Activated CD8-positive, alpha-beta memory T cell treated with anti-CD3 and anti-CD28 coated beads for 1 hour (primary cell): ENCODE results near the gene GRB7.
"Not testable (repeated sequence)": the region's sequence is repeated elsewhere in the genome, so short reads cannot be mapped to it uniquely, and the experiment has no call there.

Source experiments
- DNase-seq, 2 donors: peaks; one replicate each; pipeline ENCODE4 v3.0.0-alpha.2; 2020; ENCODE audit warnings: low read depth in 1 of 2; ENCODE audit errors: extremely low read depth in 1 of 2

The GRB7 gene

GRCh38 chr17:39750131-39751015 is 12.6 kb downstream of the GRB7 start:
- no peak for DNase-seq

- DNase-seq = no peak
Observed at GRCh38 chr17:39751016-39751543, 13.3 kb downstream of the GRB7 start.

DNA sequence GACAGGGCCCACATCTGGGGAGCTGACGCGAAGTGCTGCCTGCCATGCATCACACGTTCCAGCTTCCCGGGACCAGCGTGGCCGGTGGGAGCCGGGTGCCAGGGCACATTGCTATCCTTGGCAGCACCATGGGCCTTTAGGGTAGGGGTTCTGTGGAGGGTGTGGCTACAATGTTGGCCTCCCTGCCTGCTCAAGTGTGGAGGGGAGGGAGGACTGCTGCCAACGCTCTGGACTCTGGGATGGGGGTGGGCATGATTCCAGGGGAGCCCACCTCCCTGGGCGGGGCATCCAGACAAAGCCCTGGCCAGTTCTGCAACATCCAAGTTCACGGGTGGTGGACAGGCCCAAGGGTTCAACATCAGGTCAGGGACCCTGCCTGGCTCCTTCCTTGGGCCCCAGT is 13.9 kb downstream of the GRB7 start:
- DNase-seq = no peak

DNA sequence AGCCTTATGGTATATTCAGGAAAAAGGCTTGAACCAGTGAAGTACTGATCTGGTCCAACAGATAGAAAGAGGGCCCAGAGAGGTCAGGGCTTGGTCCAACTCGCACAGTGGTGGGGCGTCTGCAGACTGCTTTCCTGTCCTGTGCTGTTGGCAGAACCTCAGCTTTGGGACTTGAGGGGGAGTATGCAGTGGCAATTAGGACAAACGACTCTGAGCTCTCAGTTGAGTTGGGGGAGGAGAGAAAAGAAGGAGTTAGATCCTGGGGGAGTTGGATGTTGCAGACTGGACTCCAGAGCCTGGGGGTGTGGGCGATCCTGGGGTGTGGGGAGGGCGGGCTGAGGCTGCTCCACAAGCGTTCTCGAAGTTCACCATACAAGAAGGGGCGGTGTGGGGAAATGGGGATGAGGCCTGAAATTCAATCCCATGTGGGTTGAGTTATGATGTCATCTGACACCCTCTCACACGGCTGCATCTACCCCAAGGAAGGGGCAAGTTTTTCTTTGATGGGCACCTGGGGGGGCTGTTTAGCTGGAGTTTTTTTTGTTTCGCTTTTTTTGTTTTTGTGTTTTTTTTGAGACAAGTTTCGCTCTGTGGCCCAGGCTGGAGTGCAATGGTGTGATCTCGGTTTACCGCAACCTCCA is 14.6 kb downstream of the GRB7 start:
- no peak for DNase-seq

DNA sequence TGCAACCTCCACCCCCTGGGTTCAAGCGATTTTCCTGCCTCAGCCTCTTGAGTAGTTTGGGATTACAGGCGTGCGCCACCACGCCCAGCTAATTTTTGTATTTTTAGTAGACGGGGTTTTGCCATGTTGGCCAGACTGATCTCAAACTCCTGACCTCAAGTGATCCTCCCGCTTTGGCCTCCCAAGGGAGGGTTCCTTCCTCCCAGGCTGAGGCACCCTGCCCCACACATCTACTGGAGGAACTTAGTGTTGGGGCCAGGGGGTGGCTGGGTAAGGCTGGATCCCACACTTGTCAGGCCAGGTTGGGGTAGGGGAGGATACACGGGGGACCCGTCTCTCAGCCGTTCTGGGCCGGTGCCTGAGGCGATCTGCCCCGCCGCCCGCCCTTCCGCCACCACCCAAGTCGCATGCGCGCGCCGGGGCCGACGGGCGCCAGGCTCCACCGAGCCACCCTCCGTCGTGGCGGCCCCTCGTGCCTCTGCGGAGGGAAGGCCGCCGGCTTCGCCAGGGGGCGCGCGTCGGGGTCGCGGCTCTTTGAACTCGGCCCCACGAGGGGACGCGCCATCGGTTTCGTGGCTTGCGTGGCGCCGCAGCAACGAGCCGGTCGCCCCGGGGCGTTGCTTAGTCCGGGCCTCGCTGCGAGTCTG is 15.9 kb downstream of the GRB7 start:
- DNase-seq = peak in 1 of 2 donors; percentile 61

DNA sequence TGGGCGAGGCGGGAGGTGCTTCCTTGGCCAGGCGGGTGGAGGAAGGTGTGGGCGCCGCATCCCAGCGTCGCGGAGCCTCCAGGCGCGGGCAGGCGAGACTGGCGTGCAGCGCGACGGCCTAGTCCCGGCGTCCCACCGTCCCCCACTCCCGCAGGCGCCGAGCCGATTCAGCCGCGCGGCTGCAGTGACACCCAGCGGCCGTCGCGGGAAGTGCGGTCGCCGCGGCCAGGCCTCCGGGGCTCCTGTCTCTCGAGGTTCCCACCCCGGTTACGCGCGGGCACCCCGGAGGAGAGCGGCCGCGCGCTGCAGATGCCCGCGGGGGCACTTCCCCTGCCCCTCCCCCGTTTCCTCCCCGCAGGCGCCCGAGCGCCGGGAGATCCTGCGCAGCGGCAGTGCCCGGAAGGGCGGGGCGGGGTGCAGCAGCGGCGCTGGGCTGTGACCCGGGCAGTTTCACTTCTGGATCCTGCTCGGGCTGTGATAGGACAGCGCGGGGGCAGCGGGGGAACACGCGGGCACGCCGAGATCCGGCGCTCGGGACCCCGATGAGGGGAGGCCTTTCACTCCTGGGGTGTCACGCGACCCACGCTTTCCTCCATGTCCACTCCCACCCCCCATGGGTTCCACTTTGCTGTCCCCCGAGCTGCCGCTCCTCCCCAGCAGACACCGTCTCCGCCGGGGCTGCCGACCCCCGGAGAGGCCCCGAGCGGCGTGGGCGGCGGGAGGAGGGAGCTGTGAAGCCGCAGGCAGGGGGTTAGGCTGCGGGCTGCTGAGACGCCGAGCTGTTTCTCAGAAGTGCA is 16.6 kb downstream of the GRB7 start:
- DNase-seq = peak; percentile 88 to 96

GRCh38 chr17:39754958-39755553 is 17.3 kb downstream of the GRB7 start:
- no peak for DNase-seq

GRCh38 chr17:39755554-39756379 is 18.0 kb downstream of the GRB7 start:
- DNase-seq = peak in 1 of 2 donors; percentile 45

DNA sequence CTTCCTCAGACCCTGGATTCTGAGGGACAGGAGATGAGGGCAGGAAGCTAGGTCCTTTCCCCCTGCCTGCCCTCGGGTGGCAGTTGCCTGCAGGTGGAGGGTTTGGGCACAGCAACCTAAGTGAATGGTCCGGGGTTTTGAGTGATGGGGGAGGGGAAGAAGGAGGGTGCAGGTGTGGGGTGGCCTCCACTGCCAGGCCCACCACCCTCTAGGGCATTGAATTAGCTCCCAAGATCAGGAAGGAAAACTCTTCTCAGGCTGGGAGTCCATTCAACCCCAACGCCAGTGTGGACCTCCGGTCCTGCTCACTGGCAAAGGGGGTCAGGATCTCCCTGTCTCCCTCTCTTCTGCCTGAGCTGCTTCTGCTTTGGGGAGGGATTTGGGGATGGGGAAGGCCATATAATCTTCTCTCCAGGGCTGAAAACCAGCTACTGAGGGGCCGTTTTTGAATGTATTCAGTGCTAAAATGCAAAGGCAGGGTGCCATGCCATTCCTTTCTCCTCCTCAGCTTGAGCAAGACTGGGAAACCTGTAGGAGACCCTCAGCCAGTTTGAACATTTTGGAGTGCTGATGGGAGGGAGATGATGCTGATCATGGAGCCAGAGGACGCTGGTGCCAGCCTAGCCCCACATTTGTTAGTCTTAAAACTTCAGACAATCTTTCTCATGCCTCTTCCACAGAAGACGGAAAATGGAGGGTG is 18.8 kb downstream of the GRB7 start:
- no peak for DNase-seq

GRCh38 chr17:39757176-39757662 is 19.5 kb downstream of the GRB7 start:
- no peak for DNase-seq

- DNase-seq = peak; percentile 22 to 54
Observed at GRCh38 chr17:39757931-39758873, 20.5 kb downstream of the GRB7 start.

DNA sequence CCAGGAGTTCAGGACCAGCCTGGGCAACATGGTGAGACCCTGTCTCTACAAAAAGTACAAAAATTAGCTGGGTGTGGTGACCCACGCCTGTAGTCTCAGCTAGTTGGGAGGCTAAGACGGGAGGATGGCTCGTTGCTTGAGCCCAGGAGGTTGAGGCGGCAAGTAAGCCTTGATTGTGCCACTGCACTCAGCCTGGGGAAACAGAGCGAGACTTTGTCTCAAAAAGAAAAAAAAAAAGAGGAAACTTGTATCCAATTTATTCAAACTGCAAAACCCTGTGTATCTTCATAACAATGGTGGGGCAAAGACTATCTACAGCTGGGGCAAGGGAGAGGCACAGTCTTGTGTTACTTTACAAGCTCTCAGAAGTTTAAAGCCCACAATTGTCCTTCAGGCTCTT is 21.5 kb downstream of the GRB7 start:
- DNase-seq = no peak

- no peak for DNase-seq
Observed at GRCh38 chr17:39761861-39762496, 24.2 kb downstream of the GRB7 start.

GRCh38 chr17:39763051-39763820 is 25.5 kb downstream of the GRB7 start:
- no peak for DNase-seq

DNA sequence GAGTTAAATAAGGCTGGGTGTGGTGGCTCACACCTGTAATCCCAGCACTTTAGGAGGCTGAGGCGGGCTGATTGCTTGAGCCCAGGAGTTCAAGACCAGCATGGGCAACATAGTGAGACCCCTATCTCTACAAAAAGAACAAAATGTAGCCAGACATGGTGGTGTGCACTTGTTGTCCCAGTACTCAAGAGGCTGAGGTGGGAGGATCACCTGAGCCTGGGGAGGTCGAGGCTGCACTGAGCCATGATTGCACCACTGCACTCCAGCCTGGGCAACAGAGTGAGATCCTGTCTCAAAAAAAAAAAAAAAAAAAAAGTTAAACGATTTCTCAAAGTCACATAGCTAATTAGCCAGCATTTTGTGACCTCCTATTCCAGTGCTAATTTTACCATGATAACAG is 26.4 kb downstream of the GRB7 start:
- DNase-seq = not testable (repeated sequence)

- DNase-seq = no peak
Observed at GRCh38 chr17:39765175-39765574, 27.4 kb downstream of the GRB7 start.
